ENCODE data around the gene DLK2.

- TF ChIP-seq CTCF (IDR thresholded peaks at IDR 0.05; ENCODE audit: insufficient read depth, low read length, poor library complexity, severe bottlenecking) (no peak), EZH2phosphoT487 (conservative IDR thresholded peaks at IDR 0.05; ENCODE audit: low read length) (no peak)
Measured at GRCh38 chr6:43461936-43462335, 6.6 kb upstream of the DLK2 start.
